Esophagus muscularis mucosa (tissue), 3 donors: ENCODE results near the gene DGKQ.

Source experiments
- POLR2AphosphoS5 ChIP-seq, 2 donors: sonication (generic); formaldehyde crosslinking; IDR thresholded peaks; one replicate each; pipeline ENCODE4 v1.6.1; 2017; ENCODE audit warnings: antibody characterized with exemption in 2 of 2
- TF ChIP-seq, protein P1 (sequence below), 3 experiments: fragments of 200-600 bp in 2 of 3; fragments of 450-650 bp in 1 of 3; sonication (generic) in 2 of 3; IDR thresholded peaks; one replicate each; pipeline ENCODE4 v1.5.1; 2017 to 2019; ENCODE audit warnings: antibody characterized with exemption in 3 of 3, mild to moderate bottlenecking in 2 of 3, moderate library complexity in 1 of 3

DNA sequence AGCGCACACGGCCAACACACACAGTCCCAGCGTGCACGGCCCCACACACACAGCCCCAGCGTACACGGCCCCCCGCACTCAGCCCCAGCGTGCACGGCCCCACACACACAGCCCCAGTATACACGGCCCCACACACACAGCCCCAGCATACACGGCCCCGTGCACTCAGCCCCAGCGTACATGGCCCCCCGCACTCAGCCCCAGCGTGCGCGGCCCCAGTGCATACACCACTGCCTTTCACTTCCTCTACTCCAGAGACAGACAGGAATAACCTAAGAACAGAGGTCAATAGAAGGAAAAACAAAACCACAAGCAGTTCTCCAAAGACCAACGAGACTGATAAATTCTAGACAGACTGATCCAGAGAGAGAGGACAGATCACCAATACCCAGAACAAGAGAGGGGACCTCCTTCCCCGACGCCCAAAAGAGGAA is 58.3 kb downstream of the DGKQ start:
- TF ChIP-seq, protein P1, sequence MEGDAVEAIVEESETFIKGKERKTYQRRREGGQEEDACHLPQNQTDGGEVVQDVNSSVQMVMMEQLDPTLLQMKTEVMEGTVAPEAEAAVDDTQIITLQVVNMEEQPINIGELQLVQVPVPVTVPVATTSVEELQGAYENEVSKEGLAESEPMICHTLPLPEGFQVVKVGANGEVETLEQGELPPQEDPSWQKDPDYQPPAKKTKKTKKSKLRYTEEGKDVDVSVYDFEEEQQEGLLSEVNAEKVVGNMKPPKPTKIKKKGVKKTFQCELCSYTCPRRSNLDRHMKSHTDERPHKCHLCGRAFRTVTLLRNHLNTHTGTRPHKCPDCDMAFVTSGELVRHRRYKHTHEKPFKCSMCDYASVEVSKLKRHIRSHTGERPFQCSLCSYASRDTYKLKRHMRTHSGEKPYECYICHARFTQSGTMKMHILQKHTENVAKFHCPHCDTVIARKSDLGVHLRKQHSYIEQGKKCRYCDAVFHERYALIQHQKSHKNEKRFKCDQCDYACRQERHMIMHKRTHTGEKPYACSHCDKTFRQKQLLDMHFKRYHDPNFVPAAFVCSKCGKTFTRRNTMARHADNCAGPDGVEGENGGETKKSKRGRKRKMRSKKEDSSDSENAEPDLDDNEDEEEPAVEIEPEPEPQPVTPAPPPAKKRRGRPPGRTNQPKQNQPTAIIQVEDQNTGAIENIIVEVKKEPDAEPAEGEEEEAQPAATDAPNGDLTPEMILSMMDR (IDR thresholded peaks at IDR 0.05) = no peak
- TF ChIP-seq POLR2AphosphoS5 (IDR thresholded peaks at IDR 0.05) = no peak
